H1 (cell line): Measurements from ENCODE around the gene TRIL. TPM values are rescaled to one million over a fixed set of nuclear protein-coding genes. Genes with fewer than 3 reads are reported as not detected.

ENCODE experiments used
- CTCF ChIA-PET: fragments of 300-600 bp; sonication (Branson Sonifier 250); formaldehyde crosslinking; loops from one replicate; lab custom pipeline; 2021; ENCODE audit not compliant: partially characterized antibody; lab: Charles Lee
- POLR2A ChIA-PET: fragments of 300-600 bp; sonication (Branson Sonifier 250); formaldehyde crosslinking; loops from one replicate; lab custom pipeline; 2021; ENCODE audit warnings: inconsistent platforms; ENCODE audit not compliant: partially characterized antibody; lab: Charles Lee
- DNase-seq, 2 experiments: peaks; one replicate each; pipeline versions ENCODE4 v3.0.0 to v3.0.0-alpha.2; 2010 to 2022; ENCODE audit warnings: low spot score in 2 of 2, low read depth in 1 of 2, mixed read lengths in 1 of 2
- FAIRE-seq: peaks from 2 replicates; lab custom pipeline; 2011; peaks lifted over from hg19 to GRCh38; lab: Jason Lieb, UNC
- H2AFZ ChIP-seq: 2 replicates; pipeline ENCODE4 v1.8.1; 2012; ENCODE audit warnings: low read length, inconsistent platforms
- H2AK5ac ChIP-seq: 2 replicates; pipeline ENCODE4 v1.6.1; 2013; ENCODE audit warnings: low read depth, low read length
- H2BK120ac ChIP-seq: replicated peaks from 2 replicates; pipeline ENCODE3; 2013; ENCODE audit warnings: low read depth, low read length, inconsistent platforms
- H2BK12ac ChIP-seq: 2 replicates; pipeline ENCODE4 v1.6.1; 2013; ENCODE audit warnings: low read depth, low read length
- H2BK15ac ChIP-seq: 2 replicates; pipeline ENCODE4 v1.6.1; 2013; ENCODE audit warnings: low read length
- H2BK20ac ChIP-seq: 2 replicates; pipeline ENCODE4 v1.6.1; 2013; ENCODE audit warnings: low read length
- H2BK5ac ChIP-seq: 2 replicates; pipeline ENCODE4 v1.6.1; 2013; ENCODE audit warnings: low read depth, low read length
- H3K14ac ChIP-seq: 2 replicates; pipeline ENCODE4 v1.6.1; 2013; ENCODE audit warnings: inconsistent platforms; ENCODE audit not compliant: insufficient read length
- H3K18ac ChIP-seq: 2 replicates; pipeline ENCODE4 v1.6.1; 2013; ENCODE audit warnings: low read length; ENCODE audit errors: extremely low read depth
- H3K23ac ChIP-seq: 2 replicates; pipeline ENCODE4 v1.6.1; 2013; ENCODE audit warnings: inconsistent platforms; ENCODE audit not compliant: insufficient read length
- H3K23me2 ChIP-seq: 2 replicates; pipeline ENCODE4 v1.6.1; 2013; ENCODE audit warnings: low read depth, low read length
- H3K27ac ChIP-seq: 2 replicates; pipeline ENCODE4 v1.6.1; 2011; ENCODE audit warnings: low read depth, low read length, inconsistent platforms
- H3K27me3 ChIP-seq, 4 experiments: replicated peaks in 1 of 4; 1 replicate in 1 of 4; 2 replicates in 3 of 4; pipeline versions ENCODE4 v1.6.1 to v1.8.1; 2011 to 2013; ENCODE audit warnings: low read length in 3 of 4, mild to moderate bottlenecking in 3 of 4, inconsistent platforms in 2 of 4, mixed read lengths in 2 of 4, moderate library complexity in 1 of 4; ENCODE audit not compliant: control insufficient read depth in 3 of 4, insufficient read depth in 3 of 4; ENCODE audit errors: extremely low read depth in 1 of 4
- H3K36me3 ChIP-seq, 4 experiments: 2 replicates each; pipeline versions ENCODE4 v1.6.1 to v1.8.1; 2011 to 2013; ENCODE audit warnings: mild to moderate bottlenecking in 4 of 4, low read length in 3 of 4, moderate library complexity in 2 of 4, control low read depth in 1 of 4, inconsistent platforms in 1 of 4; ENCODE audit not compliant: insufficient read depth in 4 of 4, control insufficient read depth in 2 of 4
- H3K4ac ChIP-seq: replicated peaks from 2 replicates; pipeline ENCODE3; 2013; ENCODE audit warnings: low read length, low read depth, mixed read lengths, inconsistent platforms; ENCODE audit not compliant: insufficient read length
- H3K4me1 ChIP-seq, 4 experiments: replicated peaks in 1 of 4; 1 replicate in 1 of 4; 2 replicates in 3 of 4; pipeline versions ENCODE4 v1.6.1 to v1.8.1; 2011 to 2013; ENCODE audit warnings: low read length in 3 of 4, inconsistent platforms in 2 of 4, mixed read lengths in 1 of 4; ENCODE audit not compliant: insufficient read depth in 4 of 4, control insufficient read depth in 3 of 4
- H3K4me2 ChIP-seq, 2 experiments: 2 replicates each; pipeline versions ENCODE4 v1.6.1 to v1.8.1; 2011 to 2013; ENCODE audit warnings: low read depth in 2 of 2, low read length in 2 of 2, control low read depth in 1 of 2, inconsistent platforms in 1 of 2, mild to moderate bottlenecking in 1 of 2; ENCODE audit not compliant: insufficient read depth in 1 of 2
- H3K4me3 ChIP-seq, 4 experiments: fragments of 200-600, 300-600 bp in 1 of 4; sonication (generic), shearing (Covaris generic), sonication (Bioruptor Twin) in 1 of 4; 2 replicates each; pipeline versions ENCODE4 v1.5.1 to v1.8.1; 2011 to 2016; ENCODE audit warnings: low read length in 4 of 4, low read depth in 3 of 4, control low read depth in 2 of 4, inconsistent platforms in 2 of 4, mild to moderate bottlenecking in 2 of 4, mixed read lengths in 1 of 4, moderate library complexity in 1 of 4; ENCODE audit not compliant: insufficient read depth in 2 of 4; ENCODE audit errors: extremely low read depth in 1 of 4
- H3K56ac ChIP-seq: replicated peaks from 2 replicates; pipeline ENCODE3; 2013; ENCODE audit warnings: low read depth, mild to moderate bottlenecking, mixed read lengths, low read length, inconsistent platforms; ENCODE audit not compliant: insufficient read length
- H3K79me1 ChIP-seq: 2 replicates; pipeline ENCODE4 v1.6.1; 2013; ENCODE audit warnings: low read depth, low read length, control low read depth
- H3K79me2 ChIP-seq, 2 experiments: 2 replicates each; pipeline versions ENCODE4 v1.6.1 to v1.8.1; 2012 to 2013; ENCODE audit warnings: low read length in 2 of 2, mild to moderate bottlenecking in 2 of 2, inconsistent platforms in 1 of 2; ENCODE audit not compliant: insufficient read depth in 2 of 2, control insufficient read depth in 1 of 2
- H3K9ac ChIP-seq, 4 experiments: replicated peaks in 1 of 4; 1 replicate in 1 of 4; 2 replicates in 3 of 4; pipeline versions ENCODE4 v1.6.1 to v1.8.1; 2011 to 2013; ENCODE audit warnings: low read depth in 3 of 4, low read length in 3 of 4, control low read depth in 2 of 4, mild to moderate bottlenecking in 2 of 4, moderate library complexity in 2 of 4, inconsistent platforms in 1 of 4; ENCODE audit errors: extremely low read depth in 1 of 4
- H3K9me3 ChIP-seq, 2 experiments: 2 replicates each; pipeline versions ENCODE4 v1.6.1 to v1.8.1; 2012 to 2013; ENCODE audit warnings: mild to moderate bottlenecking in 2 of 2, moderate library complexity in 2 of 2, control low read depth in 1 of 2, inconsistent platforms in 1 of 2, low read depth in 1 of 2, low read length in 1 of 2, mixed read lengths in 1 of 2; ENCODE audit not compliant: insufficient read depth in 2 of 2
- H4K20me1 ChIP-seq, 2 experiments: replicated peaks in 1 of 2; 2 replicates each; pipeline versions ENCODE3 to v1.8.1; 2011 to 2013; ENCODE audit warnings: inconsistent platforms in 2 of 2, low read length in 2 of 2, mild to moderate bottlenecking in 1 of 2; ENCODE audit not compliant: insufficient read depth in 2 of 2, control insufficient read depth in 1 of 2
- H4K5ac ChIP-seq: 2 replicates; pipeline ENCODE4 v1.6.1; 2013; ENCODE audit warnings: low read length, low read depth, mixed read lengths, inconsistent platforms; ENCODE audit not compliant: insufficient read length
- H4K8ac ChIP-seq: 2 replicates; pipeline ENCODE4 v1.8.0; 2013; ENCODE audit warnings: mild to moderate bottlenecking, moderate library complexity, low read length, inconsistent platforms; ENCODE audit not compliant: insufficient read depth; ENCODE audit errors: extremely low read depth
- H4K91ac ChIP-seq: replicated peaks from 2 replicates; pipeline ENCODE3; 2013; ENCODE audit warnings: low read length, mixed read lengths, inconsistent platforms; ENCODE audit not compliant: insufficient read length
- CBX8 ChIP-seq: fragments of 300-800, 300-1000 bp; sonication (generic); IDR thresholded peaks from 2 replicates; pipeline ENCODE4 v1.7.1; 2016; ENCODE audit warnings: low read depth, low read length, borderline replicate concordance
- GABPA ChIP-seq: IDR thresholded peaks from 2 replicates; pipeline ENCODE4 v1.6.1; 2011; ENCODE audit warnings: mild to moderate bottlenecking, low read length, moderate library complexity, borderline replicate concordance; ENCODE audit not compliant: insufficient read depth
- MAX ChIP-seq: IDR thresholded peaks from 2 replicates; pipeline ENCODE4 v1.6.1; 2012; ENCODE audit warnings: inconsistent platforms
- NANOG ChIP-seq: IDR thresholded peaks from 2 replicates; pipeline ENCODE4 v1.6.1; 2011; ENCODE audit warnings: low read length, low read depth, mild to moderate bottlenecking, inconsistent platforms; ENCODE audit not compliant: insufficient read depth, poor library complexity, severe bottlenecking
- RFX5 ChIP-seq: IDR thresholded peaks from 2 replicates; pipeline ENCODE4 v1.6.1; 2011; ENCODE audit warnings: low read depth, low read length, improper control_type of control experiment, borderline replicate concordance
- RNF2 ChIP-seq: fragments of 200-900, 300-1000 bp; sonication (generic); IDR thresholded peaks from 2 replicates; pipeline ENCODE4 v1.7.1; 2016; ENCODE audit warnings: borderline replicate concordance, low read depth, mild to moderate bottlenecking, antibody characterized with exemption, low read length; ENCODE audit not compliant: poor library complexity, severe bottlenecking; ENCODE audit errors: missing control alignments
- SAP30 ChIP-seq: fragments of 300-600 bp; sonication (generic); IDR thresholded peaks from 2 replicates; pipeline ENCODE4 v1.7.1; 2012; ENCODE audit warnings: low read length, moderate library complexity, mild to moderate bottlenecking, inconsistent platforms; ENCODE audit not compliant: insufficient read depth, insufficient replicate concordance
- SP1 ChIP-seq: IDR thresholded peaks from 2 replicates; pipeline ENCODE4 v1.6.1; 2011; ENCODE audit warnings: low read depth, low read length
- SP4 ChIP-seq: IDR thresholded peaks from 2 replicates; pipeline ENCODE4 v1.6.1; 2012; ENCODE audit warnings: low read length, inconsistent platforms
- TAF7 ChIP-seq: optimal IDR thresholded peaks from 2 replicates; pipeline ENCODE3; 2011; ENCODE audit warnings: low read depth, mild to moderate bottlenecking, inconsistent platforms, low read length, moderate library complexity, borderline replicate concordance
- TBP ChIP-seq: IDR thresholded peaks from 2 replicates; pipeline ENCODE4 v1.6.1; 2011; ENCODE audit warnings: low read depth, low read length, improper control_type of control experiment
- YY1 ChIP-seq: IDR thresholded peaks from 2 replicates; pipeline ENCODE4 v1.6.1; 2011; ENCODE audit warnings: low read depth, mild to moderate bottlenecking, low read length
- WGBS, 2 experiments: shearing (Covaris generic) in 1 of 2; methylation state at CpG; one replicate each; pipeline versions ENCODE4 v1.1.6 to v1.1.7; 2013 to 2015; ENCODE audit warnings: low lambda C conversion rate in 2 of 2, mixed read lengths in 2 of 2, inconsistent platforms in 1 of 2, low coverage in 1 of 2, missing lambda C conversion rate in 1 of 2; ENCODE audit not compliant: insufficient replicate concordance in 2 of 2, insufficient coverage in 1 of 2, insufficient read length in 1 of 2; ENCODE audit errors: extremely low coverage in 1 of 2, missing lambda C conversion rate in 1 of 2; 5-methylcytosine and 5-hydroxymethylcytosine counted together
- polyA plus RNA-seq, 7 experiments: library from polyadenylated mRNA; depleted of rRNA in 3 of 7; stranded (reverse) in 5 of 7; unstranded in 2 of 7; fragments of >200 nt in 5 of 7; fragments of 200-250 nt in 2 of 7; gene quantifications; 1 replicate in 5 of 7; 2 replicates in 1 of 7; 4 replicates in 1 of 7; pipeline versions ENCODE4 v1.2.1 to v1.2.3, GENCODE V29; 2011 to 2013; ENCODE audit warnings: missing spikeins in 2 of 7, mixed read lengths in 2 of 7
- total RNA-seq: library from RNA; stranded (reverse); fragmentation: NEBNext Ultra II Directional; extraction: Animal tissue kit (Norgen Biotek cat#: 25700); gene quantifications from 2 replicates; pipeline ENCODE4 v1.2.1, GENCODE V29; 2021

Gene TRIL
- total and polyA plus RNA-seq, 2 of the 8 experiments (the other 6 are each of a cell fraction or from before 2014, with no cell fraction given) = 3.9 to 5.5 TPM

GRCh38 chr7:28905464-28905863 is 52.7 kb downstream of the TRIL start:
- CTCF ChIA-PET = interaction anchor here (1.1 to 9.8 kb wide), 4 partner anchors 18 to 334 kb away, joined by 3 to 97 read pairs (median 4); no protein-coding TSS in a partner anchor
- no peak overlapping the region for H3K9ac ChIP-seq

More at GRCh38 chr7:28905464-28905863, 52.7 kb downstream of the TRIL start:
- no peak for DNase-seq
- 88% methylated on average over 3 of the region's 3 CpGs; no CpG with 5 or more reads in 1 of the 2 experiments for WGBS, 2 experiments
- Histone ChIP-seq H3K4me1 (peaks cover 0 to 11% (median 2%) of the 10 kb centered on the region in 4 experiments; a peak in 2 of 7 replicates), H3K4ac (no peak overlapping the region), H3K18ac (no peak overlapping the region), H4K20me1 (no peaks in the 10 kb centered on the region), H3K56ac (no peak overlapping the region), H3K4me3 (no peak overlapping the region), H3K36me3 (no peaks in the 10 kb centered on the region), H4K8ac (no peak overlapping the region), H2BK20ac (no peak overlapping the region), H3K79me2 (no peaks in the 10 kb centered on the region), H3K27ac (no peak overlapping the region), H2BK15ac (no peak overlapping the region), H3K23ac (no peak overlapping the region), H2BK5ac (no peak overlapping the region), H2AK5ac (no peak overlapping the region), H3K23me2 (peaks cover 1% of the 10 kb centered on the region; the same call in 1 of the 2 replicates), H3K9me3 (no peaks in the 10 kb centered on the region), H2BK120ac (no peak overlapping the region), H2AFZ (no peak overlapping the region), H2BK12ac (no peak overlapping the region), H4K5ac (no peak overlapping the region), H4K91ac (no peak overlapping the region)
- FAIRE-seq = no peak
- TF ChIP-seq NANOG = no peak
- no peak for TF ChIP-seq CBX8
- no peak for TF ChIP-seq RFX5
- no peak for TF ChIP-seq YY1
- no peak for TF ChIP-seq TAF7
- no peak for TF ChIP-seq RNF2
- no peak for TF ChIP-seq MAX
- no peak for TF ChIP-seq SP1
- no peak for TF ChIP-seq SAP30
- TF ChIP-seq SP4 = no peak
- TF ChIP-seq TBP = no peak
- no peak for TF ChIP-seq GABPA
- TF ChIP-seq, all 59 proteins: peak for 0
- H3K4me2 ChIP-seq = no peak overlapping the region
- H3K14ac ChIP-seq = no peak overlapping the region
- no peaks in the 10 kb centered on the region for H3K27me3 ChIP-seq
- POLR2A ChIA-PET = no interaction called here
- no peaks in the 10 kb centered on the region for H3K79me1 ChIP-seq
